HG02973 (cell line): Measurements from ENCODE around the gene NEK4.
"Not testable (repeated sequence)": the region's sequence is repeated elsewhere in the genome, so short reads cannot be mapped to it uniquely, and the experiment has no call there.

Experiments used
- ATAC-seq: cut with Tn5 transposase; IDR thresholded peaks from one replicate; pipeline ENCODE4 v1.9.1; 2021; ENCODE audit warnings: moderate library complexity; ENCODE audit not compliant: unreplicated experiment

NEK4 gene

DNA sequence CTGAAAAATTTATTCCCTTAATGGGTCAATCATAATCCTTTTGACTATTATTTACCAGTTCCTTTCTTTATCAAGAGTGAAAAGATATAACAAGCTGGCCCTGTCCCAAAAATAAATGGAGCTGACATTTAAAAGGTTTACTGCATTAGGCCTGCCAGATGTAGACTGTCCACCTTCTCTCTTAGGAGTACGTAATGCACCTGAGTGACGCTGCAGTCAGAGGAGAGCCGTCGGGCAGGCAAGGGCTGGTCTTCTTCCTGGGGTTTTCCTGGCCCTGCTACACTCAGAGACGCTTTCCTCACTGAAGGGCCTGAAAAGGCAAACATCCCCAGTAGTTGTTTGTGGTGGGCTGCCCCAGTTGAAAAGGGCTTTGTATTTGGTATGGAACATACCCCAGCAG, 27.6 kb downstream of the NEK4 start:
- ATAC-seq = no peak

DNA sequence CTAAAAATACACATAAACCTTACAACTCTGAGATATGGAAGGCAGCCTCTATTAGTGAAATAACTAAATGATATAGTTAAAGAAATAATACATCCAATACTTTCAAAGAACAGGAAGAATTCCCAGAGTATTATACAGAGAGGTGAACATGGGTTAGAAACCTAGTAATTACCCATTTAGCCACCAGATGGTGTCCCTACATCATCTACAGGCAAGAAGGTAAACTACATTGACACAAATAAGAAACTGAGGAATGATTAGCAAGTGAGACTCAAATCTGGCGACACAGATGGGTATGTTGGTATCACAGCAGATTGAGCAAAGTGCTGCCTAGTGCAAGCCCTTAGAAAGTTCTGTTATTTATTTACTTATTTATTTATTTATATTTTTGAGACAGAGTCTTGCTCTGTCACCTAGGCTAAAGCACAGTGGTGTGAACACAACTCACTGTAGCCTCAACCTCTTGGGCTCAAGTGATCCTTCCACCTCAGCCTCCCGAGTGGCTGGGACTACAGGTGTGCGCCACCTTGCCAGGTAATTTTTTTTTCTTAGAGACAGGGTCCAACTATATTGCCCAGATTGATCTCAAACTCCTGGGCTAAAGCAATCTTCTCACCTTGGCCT, 28.2 kb downstream of the NEK4 start:
- no peak for ATAC-seq

DNA sequence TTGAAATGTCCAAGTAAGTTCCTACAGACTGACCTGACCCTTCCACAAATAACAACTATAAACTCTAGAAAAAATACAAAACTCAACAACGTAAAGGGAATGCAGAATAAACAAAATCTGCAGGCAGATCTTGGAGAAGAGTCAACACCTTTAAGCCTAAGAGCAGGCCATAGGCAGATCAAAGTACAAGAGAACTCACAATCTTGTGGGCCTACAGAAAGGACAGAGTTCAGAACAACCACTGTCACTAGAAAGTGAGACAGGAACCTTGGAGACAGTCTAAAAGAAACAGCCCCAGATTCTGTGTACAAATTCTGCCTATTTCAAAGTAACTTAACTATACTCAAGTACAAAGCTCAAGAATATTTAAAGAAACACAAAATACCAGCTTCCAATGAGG, 31.0 kb downstream of the NEK4 start:
- no peak for ATAC-seq

DNA sequence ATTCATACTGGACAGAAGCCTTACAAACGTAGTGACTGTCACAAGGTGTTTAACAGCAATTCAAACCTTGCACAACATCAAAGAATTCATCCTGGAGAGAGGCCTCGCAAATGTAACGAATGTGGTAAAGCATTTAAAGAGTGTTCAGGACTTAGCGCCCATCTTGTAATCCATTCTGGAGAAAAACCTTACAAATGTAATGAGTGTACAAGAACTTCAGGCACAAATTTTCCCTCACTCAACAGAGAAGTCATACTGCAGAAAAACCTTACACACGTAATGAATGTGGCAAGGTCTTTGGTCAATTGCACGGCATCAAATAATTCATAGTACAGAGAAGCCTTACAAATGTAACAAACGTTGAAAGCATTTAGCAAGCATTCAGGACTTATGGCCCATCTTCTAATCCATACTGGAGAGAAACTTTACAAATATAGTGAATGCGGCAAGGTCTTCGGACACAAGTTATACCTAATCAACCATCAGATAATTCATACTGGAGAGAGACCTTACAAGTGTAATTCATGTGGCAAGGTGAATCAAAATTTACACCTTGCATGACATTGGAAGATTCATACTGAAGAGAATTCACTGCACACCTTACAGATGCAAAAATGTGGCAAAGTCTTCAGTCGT, 37.4 kb downstream of the NEK4 start:
- no peak for ATAC-seq

DNA sequence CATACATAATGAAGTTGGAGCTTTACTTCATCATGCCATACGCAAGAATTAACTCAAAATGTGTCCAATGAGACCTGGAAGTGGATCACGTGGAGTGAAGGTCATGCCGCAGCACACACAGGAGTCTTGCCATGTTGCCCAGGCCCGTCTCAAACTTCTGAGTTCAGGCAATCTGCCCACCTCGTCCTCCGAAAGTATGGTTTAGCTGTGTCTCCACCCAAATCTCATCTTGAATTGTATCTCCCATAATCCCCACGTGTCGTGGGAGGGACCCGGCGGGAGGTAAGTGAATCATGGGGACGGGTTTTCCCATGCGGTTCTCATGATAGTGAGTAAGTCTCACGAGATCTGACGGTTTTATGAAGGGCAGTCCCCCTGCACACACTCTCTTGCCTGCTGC, 39.1 kb downstream of the NEK4 start:
- ATAC-seq = no peak

DNA sequence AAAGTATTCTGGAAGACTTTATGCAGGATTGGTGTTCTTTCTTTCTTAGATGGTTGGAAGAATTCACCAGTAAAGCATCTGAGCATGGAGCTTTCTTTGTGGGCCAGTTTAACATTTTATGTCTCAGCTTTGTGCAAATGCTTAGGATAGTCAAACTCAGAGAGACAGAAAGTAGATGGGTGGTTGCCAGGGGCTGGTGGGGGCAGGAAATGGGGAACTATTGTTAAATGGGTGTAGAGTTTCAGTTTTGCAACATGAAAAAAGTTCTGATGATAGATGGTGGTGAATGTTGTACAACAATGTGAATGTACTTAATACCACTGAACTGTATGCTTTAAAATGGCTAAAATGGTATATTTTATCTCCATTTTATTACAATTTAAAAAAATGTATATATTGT, 40.1 kb downstream of the NEK4 start:
- ATAC-seq = no peak

DNA sequence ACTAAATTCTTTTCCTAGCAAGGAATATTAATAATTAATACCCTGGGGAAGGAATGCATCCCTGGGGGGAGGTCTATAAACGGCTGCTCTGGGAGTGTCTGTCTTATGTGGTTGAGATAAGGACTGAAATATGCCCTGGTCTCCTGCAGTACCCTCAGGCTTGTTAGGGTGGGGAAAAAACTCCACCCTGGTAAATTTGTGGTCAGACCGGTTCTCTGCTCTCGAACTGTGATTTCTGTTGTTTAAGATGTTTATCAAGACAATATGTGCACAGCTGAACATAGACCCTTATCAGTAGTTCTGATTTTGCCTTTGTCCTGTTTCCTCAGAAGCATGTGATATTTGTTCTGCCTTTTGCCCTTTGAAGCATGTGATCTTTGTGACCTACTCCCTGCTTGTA, 42.0 kb downstream of the NEK4 start:
- ATAC-seq = not testable (repeated sequence)

DNA sequence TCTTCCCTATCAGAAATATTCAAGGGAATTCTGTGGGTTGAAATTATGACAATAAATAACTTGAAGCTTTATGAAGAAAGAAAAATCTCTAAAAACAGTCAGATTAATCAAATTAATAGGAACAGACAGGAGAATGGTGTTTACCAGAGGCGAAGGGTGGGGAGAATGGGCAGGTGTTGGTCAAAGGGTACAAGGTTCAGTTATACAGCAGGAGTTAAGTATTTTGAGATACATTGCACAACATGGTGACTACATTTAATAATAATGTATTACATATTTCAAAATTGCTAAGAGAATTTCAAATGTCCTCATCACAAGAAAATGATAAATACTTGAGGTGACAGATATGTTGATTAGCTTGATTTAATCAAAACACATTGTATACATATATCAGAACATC, 46.2 kb downstream of the NEK4 start:
- no peak for ATAC-seq

DNA sequence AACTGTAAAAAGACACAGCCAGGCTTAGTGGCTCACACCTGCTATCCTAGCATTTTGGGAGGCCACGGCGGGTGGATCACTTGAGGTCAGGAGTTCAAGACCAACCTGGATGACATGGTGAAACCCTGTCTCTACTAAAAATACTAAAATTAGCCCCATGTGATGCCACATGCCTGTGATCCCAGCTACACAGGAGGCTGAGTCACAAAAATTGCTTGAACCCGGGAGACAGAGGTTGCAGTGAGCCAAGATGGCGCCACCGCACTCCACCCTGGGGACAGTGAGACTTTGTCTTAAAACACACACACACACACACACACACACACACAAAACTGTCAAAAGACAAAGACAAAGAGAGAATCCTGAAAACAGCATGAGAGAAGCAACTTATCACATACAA, 46.8 kb downstream of the NEK4 start:
- ATAC-seq = no peak

DNA sequence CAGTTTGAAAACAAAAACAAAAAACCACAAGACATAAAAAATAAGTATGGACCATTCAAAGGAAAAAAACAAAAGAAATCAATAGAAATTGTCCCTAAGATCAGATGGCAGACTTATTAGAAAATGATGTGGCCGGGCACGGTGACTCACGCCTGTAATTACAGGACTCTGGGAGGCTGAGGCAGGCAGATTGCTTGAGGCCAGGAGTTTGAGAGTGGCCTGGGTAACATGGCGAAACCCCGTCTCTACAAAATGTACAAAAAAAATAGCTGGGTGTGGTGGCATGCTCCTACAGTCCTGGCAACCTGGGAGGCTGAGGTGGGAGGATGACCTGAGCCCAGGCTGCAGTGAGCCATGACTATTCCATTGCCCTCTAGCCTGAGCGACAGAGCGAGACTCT, 48.2 kb downstream of the NEK4 start:
- no peak for ATAC-seq

DNA sequence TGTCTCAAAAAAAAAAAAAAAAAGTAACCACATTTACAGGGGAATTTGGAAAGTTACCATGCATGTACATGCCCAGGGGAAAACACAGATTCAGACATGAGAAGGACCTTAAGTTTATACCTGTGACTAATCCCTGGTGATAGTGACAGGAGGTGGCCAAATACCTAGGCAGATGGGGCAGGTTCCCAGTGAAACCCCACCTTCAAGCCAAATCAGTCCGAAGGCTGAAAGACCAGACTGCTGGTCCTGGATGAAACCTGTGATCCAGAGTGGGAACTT, 49.1 kb downstream of the NEK4 start:
- ATAC-seq = no peak

DNA sequence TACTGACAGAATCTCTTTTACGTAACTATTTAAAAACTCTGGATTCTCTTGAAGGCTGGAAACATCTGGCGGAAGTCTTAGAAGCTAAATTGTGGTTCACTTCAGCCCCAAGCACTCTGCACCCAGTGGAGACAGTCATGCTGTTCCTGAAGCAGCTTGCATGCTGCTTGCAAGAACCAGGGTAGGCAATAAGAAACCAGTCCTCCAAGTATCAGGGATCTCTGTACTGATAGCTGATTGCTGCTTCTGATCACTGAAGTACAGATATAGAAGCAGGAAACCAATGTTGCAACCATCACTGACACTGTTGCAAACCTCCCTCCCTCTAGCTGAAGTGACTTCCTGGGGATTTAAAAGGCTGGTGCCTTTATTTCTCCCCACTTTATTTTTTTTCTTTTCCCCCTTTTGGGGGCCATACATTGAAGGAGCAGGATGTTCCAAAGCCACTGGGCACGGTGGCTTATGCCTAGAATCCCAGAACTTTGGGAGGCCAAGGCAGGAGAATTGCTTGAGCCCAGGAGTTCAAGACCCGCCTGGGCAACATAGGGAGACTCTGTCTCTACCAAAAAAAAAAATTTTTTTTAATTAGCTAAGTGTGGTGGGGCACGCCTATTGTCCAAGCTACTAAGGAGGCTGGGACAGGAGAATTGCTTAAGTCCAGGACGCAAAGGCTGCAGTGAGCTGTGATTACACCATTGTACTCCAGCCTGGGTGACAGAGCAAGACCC, 49.6 kb downstream of the NEK4 start:
- no peak for ATAC-seq

DNA sequence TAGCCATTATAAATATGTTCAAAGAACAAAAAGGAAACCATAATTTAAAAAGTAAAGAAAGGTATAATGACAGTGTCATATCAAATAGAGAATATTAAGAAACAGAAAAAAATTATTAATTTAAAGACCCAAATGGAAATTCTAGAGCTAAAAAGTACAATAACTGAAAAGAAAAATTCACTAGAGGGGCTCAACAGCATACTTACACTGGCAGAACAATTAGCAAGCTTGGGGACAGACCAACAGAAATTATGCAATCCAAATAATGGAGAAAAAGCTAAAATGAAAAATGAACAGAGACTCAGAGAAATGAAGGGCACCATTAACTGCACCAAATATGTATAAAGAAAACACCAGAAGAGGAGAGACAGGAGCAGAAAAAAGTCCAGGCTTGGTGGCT, 51.1 kb downstream of the NEK4 start:
- no peak for ATAC-seq

DNA sequence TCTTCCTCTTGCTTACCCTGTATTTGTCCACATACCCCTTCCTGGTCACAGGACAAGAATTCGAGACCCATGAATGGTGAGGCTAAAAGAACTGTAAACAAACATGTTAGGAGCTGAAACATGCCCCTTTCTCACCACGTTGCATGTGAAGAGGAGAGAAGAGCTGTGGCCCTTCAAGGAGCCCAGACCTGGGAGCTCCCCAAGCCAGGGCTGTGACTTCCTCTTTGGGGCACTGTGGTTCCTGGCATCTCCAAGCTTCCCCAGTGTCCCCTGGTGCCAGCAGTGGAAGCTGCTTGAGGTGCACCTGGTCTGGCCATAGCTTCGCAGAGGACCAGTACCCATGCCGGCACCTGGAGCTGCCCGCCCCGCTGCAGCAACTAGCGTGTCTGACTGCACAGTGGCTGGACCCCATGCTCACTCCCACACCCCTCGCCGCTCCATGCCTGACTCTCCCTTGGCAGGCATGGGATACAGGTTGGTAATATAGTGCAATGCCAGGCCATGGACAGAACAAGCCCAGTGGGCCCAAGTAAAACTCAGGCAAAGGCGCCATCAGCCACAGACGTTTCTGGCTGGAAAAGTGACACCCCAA, 54.9 kb downstream of the NEK4 start:
- ATAC-seq = no peak

DNA sequence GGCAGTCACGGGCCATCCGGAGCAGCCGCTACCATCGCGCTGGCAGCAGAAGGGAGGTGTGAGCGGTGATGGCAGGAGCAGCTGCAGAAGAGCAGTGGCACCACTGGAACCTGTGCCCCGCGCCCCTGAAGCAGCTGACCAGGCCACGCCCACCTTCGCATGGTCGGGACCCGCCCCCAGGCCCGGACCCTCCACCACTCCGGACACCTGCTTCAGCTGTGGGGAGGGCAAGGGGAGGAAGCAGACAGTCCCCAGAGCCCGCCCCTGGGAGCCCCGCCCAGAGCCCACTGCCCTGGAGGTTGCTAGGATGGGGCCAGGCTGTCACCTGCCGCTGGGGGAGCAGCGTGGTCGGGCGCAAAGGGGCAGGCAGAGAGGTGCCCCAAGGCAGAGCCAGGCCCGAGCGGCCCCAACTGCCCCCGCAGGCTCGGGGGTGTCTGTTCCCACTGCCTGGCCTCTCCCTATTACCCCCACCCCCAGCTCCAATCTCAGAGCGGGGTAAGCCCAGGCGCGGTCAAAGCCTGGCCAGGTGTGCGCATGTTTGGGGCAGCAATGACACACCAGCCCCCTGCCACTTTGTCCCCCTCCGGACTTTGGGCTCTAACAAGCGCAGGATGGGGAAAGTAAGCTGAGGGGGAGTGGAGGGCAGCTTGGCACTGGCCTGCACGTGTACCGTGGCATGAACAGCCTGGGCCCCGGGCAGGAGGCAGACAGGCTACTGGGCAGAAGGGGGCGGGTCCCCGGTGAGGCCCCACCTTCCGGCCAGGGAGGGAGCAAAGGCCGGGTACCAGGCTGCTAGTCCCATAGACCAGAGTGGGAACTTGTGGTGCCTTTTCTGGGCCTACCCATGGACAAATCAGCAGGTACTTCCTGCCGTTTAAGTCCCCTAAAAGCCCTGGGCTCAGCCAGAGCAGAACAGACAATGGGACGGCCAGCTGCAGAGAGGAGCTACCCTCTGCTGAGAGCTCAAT, 56.1 kb downstream of the NEK4 start:
- no peak for ATAC-seq

DNA sequence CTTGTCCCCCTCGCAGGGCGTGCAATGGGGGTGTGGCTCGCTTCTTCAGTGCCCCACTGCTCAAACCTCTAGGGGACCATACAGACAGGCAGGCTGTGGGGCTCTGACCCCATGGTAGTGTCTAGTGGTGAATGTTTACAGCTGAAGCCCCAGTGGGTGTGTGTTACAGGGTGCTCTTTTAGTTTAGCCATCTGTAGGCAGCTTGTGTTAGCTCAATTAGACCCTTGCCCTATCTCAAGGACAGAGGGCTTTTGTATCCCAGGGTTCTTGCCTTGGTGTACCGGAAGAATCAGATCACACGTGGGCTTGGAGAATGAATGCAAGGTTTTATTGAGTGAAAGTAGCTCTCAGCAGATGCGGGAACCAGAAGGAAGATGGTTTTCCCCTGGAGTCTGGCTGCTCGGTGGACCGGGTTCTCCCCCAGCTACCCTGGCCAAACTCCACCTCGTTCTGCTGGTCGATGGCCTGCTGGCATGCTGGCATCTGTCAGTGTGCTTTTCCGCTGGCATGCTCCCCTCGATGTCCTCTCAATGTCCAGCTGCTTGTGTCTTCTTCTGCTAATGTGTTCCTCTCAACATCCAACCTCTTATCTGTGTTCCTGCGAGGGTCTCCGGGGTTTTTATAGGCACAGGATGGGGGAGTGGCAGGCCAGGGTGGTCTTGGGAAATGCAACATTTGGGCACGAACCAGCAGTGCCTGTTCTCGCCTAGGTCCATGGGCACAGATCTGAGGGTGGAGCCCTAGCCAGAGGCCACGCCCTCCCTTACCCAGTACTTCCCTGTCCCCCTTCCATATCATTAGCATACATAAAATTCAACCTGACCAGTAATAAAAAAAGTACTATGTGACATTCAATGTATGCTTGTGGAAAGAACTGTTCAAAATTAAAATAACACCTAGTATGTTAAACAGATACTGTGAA, 58.2 kb downstream of the NEK4 start:
- ATAC-seq = no peak

DNA sequence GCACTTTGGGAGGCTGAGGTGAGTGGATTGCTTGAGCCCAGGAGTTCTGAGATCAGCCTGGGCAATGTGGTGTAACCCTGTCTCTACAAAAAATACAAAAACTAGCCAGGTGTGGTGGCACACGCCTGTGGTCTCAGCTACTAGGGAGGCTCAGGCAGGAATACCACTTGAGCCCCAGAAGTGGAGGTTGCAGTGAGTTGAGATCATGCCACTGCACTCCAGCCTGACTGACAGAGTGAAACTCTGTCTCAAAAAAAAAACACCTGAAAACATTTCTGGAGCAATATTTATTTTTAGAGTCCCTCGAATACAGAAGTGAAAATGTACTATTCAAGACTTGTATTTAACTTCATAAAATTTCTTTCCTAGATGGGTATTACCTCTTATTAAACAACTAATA, 60.2 kb downstream of the NEK4 start:
- ATAC-seq = no peak

DNA sequence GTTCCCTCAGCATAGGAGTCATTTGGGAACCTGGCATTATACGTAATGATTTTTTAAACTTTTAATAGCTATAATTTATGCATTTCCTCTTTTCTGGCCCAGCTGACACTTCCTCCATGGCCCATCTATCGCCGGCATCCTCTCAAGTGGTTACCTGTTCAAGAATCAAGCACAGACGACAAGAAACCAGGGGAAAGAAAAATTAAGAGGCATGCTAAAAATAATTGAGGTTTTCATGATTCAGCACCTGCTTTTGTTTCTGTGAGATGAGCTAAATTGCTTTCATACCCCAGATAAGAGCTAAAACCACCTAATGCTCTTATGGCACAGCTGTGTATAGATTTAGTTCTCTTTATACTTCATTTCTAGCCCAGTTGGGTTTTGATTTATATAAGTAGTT, 63.2 kb downstream of the NEK4 start:
- no peak for ATAC-seq

DNA sequence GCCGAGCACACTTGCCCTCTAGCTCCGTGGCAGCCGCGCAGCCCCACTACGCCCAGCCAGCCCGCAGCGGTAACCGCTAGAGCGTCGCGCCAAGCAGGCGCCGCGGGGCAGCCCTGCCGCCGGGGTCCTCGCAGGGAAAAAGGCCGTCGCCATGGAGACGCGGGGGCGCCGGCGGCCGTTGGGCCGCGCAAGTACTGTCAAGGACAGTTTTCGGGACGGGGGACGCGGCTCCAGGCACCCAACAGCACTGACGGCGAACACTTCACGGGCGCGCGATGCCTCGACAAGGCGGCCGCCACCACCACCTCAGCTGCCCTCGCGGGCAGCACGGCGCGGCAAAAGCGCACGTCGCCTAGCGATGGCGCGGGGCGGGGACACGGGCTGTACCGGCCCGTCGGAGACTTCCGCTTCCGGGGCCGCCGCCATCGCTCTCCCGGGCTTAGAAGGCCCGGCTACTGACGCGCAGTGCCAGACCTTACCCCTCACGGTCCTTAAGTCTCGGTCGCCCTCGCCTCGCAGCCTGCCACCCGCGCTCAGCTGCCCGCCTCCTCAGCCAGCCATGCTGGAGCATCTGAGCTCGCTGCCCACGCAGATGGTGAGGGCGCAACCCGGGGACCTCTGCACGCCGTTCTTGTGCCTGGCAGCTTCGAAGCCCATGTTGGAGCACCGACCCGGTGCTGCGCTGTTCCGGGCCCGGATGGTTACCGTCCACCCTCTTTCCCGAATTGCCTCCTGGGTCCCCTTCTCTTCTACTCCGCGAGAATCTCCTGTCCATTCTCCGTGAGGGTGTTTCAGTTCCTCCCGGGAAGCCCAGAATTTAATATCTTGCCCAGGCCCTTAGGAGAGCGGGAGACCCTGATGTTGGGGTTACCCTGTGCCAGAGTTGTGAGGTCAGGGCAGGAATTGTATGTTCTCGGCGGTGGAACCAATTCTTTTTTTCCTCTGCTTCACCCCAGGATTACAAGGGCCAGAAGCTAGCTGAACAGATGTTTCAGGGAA, 64.8 kb downstream of the NEK4 start, which contains the start of the genes GLT8D1 and SPCS1:
Gene GLT8D1, minus strand, starts transcription at position 104 of the 999 bp plus-strand sequence. CDS start 5,331 bp downstream, outside the sequence.
Gene SPCS1, plus strand, starts transcription at position 419 of the 999 bp plus-strand sequence. Its CDS starts 141 bp downstream, at position 560.
- ATAC-seq = peak; percentile 78
